ENCODE results near the gene SKOR1.
A peak's percentile ranks its signal among the peaks of the same experiment; 100 is the strongest.

Gene SKOR1

GRCh38 chr15:67820122-67820991, 5.0 kb upstream of the SKOR1 start:
- no peak for DNase-seq

- peak; percentile 37 for DNase-seq
These were observed 4.1 kb upstream of the SKOR1 start for GRCh38 chr15:67820992-67821783.

- no peak for DNase-seq
These were observed 3.4 kb upstream of the SKOR1 start for GRCh38 chr15:67821784-67822440.

- DNase-seq = no peak
These were observed 2.6 kb upstream of the SKOR1 start for GRCh38 chr15:67822537-67823313.

GRCh38 chr15:67823314-67824196, 1.8 kb upstream of the SKOR1 start:
- no peak for DNase-seq

- DNase-seq = no peak
These were observed 926 bp upstream of the SKOR1 start for GRCh38 chr15:67824197-67824968.

- DNase-seq = no peak
These were observed 790 bp downstream of the SKOR1 start for GRCh38 chr15:67825881-67826716.

- no peak for DNase-seq
These were observed 1.6 kb downstream of the SKOR1 start for GRCh38 chr15:67826717-67827561.

GRCh38 chr15:67827562-67828277, 2.4 kb downstream of the SKOR1 start:
- DNase-seq = no peak

- DNase-seq = no peak
These were observed 3.1 kb downstream of the SKOR1 start for GRCh38 chr15:67828278-67828968.

GRCh38 chr15:67828969-67829646, 3.8 kb downstream of the SKOR1 start:
- no peak for DNase-seq

GRCh38 chr15:67829647-67830504, 4.6 kb downstream of the SKOR1 start:
- no peak for DNase-seq

- no peak for DNase-seq
These were observed 6.1 kb downstream of the SKOR1 start for GRCh38 chr15:67831363-67831762.

GRCh38 chr15:67832031-67832551, 6.8 kb downstream of the SKOR1 start:
- DNase-seq = no peak

- no peak for DNase-seq
These were observed 7.8 kb downstream of the SKOR1 start for GRCh38 chr15:67832897-67833709.

All from CD4-positive, alpha-beta T cell treated with Interleukin-17A for 4 hours (primary cell).